Tibial nerve (tissue), 3 donors: Measurements from ENCODE around the gene MYG1.

Experiments
- CTCF ChIP-seq, 5 experiments: fragments of 200-600 bp in 3 of 5; fragments of 450-650 bp in 2 of 5; sonication (generic) in 3 of 5; IDR thresholded peaks; one replicate each; pipeline ENCODE4 v1.5.1; 2016 to 2019; ENCODE audit warnings: antibody characterized with exemption in 5 of 5, mild to moderate bottlenecking in 3 of 5, moderate library complexity in 2 of 5
- POLR2A ChIP-seq, 2 donors: fragments of 450-650 bp; IDR thresholded peaks; one replicate each; pipeline ENCODE4 v1.6.1; 2017; ENCODE audit warnings: antibody characterized with exemption in 2 of 2, mild to moderate bottlenecking in 2 of 2, moderate library complexity in 2 of 2

DNA sequence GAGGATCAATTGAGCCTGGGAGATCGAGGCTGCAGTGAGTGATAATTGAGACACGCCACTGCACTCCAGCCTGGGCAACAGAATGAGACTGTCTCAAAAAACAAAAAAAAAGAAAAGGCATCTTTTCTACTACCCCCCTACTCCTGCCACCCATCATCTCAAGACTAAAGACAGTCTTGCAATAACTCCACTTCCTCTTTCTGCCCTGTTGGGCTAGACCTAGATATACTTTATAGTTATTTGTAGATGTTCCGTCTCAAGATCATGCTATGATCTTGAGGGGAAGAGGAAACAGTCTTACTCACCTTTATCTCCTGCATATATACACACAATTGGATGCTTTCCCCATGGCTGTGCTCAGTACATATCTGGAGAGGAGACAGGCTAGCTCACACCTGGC lies 43.5 kb upstream of the MYG1 start:
- no peak for TF ChIP-seq POLR2A (IDR thresholded peaks at IDR 0.05)
- TF ChIP-seq CTCF (IDR thresholded peaks at IDR 0.05), result no peak
